Activated effector memory CD4-positive, alpha-beta T cell treated with anti-CD3 and anti-CD28 coated beads, Interleukin-2, amount 50 U/mL, for 16 hours (primary cell): Measurements from ENCODE around the gene TMEM109.

ENCODE experiments used
- DNase-seq: peaks from one replicate; pipeline ENCODE4 v3.0.0-alpha.2; 2020

The TMEM109 gene

DNA sequence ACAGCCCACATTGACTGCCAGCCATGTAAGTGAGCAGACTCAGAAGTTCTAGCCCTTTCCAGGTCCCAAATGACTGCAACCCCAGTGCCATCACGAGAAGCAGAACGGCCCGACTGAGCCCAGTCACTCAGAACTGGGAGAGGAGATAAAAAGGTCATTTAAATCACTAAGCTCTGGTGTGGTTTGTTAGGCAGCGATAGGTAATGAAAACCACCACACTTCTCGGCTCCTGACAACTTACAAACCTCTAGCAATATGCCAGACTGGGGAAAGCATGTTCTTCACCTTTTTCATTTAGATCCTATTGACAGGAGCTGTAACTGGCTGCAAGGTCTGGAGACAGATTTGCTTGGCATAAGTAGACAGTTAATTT, 31.3 kb downstream of the TMEM109 start:
- DNase-seq, result no peak

DNA sequence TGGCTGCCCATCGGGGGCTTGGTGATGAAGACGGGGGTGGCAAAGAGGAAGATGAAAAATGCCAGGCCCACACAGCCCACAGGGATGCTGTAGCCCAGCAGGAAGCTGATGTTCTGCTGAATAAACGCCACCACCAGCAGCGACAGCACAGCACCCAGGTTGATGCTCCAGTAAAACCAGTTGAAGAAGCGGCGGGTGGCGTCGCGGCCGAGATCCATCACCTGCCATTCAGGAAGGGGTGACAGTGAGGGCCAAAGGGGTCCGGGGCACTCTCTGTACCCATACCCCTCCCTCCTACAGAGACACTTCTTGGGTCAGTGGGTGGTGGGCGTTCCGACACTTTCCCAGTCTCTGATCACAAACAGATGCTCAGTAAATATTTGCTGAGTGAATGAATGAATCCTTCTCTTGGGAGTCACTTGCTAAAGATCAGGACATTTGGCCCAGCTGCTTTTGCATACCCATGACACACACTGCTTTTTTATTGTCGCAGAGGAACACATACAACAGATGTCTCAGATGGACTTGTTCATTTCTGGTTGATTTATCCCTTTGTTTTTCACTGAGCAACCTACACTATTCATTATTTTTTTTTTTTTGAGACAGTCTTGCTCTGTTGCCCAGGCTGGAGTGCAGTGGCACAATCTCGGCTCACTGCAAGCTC, 32.8 kb downstream of the TMEM109 start:
- DNase-seq, result no peak

DNA sequence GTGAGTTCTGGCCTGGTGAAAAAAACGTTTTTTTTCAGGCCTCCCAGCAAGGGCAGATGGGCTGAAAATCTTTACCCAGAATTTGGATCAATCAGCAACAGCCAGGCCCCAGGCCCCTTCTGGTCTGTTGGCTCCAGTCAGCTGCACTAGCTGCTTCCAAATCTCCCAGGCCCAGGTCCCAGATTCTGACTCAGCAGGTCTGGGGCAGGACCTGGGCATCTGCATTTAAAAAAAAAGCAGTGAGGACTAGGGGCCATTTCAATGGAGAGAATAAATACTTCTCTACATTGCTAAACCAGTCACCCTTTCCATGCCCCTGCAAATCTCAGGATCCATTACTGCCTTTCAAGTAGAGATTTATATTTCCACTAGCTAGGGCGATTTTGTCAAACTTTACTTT, 33.7 kb downstream of the TMEM109 start:
- no peak for DNase-seq

DNA sequence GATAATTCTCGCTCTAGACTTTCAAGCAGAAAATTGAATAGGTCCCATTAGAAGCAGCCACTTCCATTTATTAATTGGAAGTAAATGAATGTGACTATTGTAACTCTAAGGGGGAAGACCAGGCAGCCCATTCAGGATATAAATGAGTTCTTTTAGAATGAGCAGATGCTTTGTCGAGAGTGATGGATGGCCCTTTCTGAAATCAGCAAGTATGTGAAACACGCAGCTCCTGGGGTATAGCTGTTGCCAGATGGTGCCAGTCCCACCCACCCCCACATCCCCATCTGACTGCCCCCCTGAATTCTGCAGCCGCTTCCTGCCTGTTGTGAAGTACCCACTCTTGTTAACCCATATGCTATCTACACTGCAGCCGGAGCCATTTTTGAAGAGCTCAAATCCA, 34.3 kb downstream of the TMEM109 start:
- DNase-seq, result no peak

DNA sequence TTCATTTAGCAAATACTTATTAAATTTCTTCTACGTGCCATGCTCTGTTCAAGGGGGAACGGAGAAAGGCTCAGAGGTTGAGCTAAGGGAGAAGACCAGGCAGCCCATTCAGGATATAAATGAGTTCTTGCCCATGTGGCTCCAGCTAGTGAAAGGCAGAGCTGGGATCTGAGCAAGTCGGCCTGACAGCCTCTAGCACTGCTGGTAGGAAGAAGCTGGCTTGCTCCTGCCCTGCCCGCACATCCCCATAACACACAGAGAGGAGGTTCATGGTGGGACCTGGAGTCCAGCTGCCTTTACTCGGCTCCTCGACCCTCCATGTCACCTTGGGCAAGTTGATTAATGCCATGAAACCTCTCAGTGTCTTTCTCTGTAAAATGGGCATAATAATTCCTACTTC, 36.1 kb downstream of the TMEM109 start:
- DNase-seq, result no peak

DNA sequence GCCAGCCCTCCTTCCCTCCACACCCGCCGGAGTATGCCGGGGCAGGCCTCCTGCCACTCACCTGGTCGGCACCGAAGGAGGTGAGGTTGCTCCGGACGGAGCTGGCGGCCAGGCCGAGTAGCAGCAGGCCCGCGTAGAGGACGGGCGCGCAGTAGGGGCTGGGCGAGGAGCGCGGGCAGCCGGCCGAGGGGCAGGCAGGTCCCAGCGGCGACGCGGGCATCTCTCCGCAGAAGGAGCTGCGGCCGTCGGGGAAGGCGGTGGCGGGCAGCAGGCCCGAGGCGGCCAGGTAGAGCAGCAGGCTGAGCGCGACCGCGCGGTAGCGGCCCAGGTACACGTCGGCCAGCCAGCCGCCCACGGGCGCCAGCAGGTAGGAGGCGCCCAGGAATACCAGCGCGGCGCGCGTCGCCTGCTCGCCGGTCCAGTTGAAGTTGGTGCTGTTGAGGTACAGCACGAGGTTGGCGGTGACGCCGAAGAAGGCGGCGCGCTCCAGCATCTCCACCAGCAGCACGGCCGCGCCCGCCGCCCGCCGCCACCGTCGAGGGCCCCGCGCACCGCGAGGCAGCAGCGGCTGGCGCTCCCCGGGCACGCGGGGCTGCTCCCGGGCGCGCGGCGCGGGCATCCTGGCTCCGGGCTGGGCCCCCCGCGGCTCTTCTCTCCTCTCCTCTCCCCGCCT, 37.1 kb downstream of the TMEM109 start:
- peak; percentile 70 for DNase-seq

DNA sequence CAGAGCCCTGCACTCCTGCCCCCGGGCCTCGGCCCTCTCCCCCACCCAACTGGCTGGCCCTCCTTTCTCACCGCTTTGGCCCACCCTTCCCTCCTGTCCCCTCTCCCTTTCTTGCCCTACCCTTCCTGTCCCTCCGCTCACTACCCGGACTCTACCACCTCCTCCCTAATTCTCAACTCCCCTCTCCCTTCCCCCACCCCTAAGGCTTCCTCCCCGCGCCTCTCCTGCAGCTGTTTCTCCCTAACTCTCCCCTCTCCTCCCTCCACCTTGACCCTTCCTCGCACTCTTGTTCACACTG, 37.6 kb downstream of the TMEM109 start:
- no peak for DNase-seq

DNA sequence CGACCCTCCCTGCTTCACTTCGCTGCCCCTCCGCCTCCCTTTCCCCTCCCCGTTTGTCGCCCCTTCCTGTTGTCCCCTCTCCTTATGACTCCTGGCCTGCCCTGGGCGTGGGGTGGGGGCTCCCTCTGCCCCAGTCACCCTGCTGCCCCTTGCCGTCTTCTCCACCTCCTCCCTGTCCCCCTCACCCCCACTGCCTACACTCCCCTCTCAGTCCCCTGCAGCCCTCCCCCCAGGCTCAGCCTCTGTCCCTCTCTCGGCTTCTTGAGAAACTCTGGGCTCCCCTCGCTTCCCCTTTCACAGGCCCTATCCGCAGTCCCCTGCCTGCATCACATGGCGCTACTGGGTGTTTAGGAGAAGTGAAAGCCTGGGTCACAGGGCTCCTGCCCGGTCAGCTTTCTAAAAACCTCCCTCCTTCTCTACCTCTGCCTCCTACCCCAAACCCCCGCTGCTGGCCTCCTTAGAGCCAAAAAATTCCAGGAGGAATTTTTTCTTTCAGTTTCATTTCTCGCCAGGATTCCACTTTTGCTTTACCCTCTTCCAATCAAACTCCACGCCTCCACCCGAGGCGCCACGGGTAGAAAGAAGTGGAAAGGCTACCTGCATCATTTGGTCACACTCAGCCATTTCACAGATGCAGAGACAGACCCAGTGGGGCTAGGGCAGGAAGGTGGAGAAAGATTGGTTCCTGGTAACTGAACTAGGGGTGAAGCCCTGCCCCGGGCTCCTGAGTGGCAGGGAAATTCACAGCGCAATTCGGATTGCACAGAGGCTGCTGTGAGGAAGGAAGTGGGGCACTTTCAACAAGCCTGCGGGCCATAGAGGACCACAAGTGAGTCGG, 38.2 kb downstream of the TMEM109 start, which contains the start of gene SLC15A3:
Gene SLC15A3 (minus strand): TSS at position 273 of the 838 bp plus-strand sequence. CDS start 625 bp downstream, outside the sequence.
- peak; percentile 63 for DNase-seq

DNA sequence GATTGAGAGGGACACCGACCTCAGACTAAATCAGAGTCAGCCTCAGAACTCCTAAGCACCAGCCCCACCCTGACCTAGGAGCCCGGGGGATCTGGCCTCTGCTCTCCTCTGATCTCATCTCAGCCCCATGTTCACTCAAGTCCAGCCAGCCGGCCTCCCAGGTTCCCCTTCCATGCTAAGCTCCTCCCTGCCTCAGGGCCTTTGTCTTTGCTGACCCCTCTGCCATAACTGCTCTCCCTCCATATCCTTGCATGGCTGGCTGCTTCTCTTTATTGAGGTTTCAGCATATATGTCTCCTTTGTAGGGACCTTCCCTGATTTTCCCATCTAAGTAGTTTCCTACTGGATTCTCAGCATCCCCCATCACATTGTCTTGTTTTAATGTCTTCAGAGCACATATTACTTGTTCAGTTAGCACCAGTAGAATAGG, 38.8 kb downstream of the TMEM109 start:
- no peak for DNase-seq

DNA sequence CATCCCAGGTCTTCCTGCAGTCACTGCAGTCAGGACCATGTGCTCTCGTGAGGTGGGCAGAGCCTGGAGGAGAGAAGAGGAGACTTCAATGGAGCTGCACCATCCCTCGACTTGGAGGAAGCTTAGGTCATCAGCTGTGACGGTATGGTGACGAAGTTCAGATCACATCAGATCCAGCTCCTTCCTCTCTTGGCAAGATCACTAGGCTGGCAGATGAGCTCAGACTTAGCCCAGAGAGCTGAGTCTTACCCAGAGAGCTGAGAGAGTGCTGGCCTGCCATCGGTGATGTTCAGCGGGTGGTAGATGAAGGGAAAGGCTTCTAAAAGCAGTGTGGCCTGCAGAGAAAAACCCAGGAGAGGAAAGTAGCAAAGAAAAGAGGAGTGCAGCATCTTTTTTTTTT, 39.8 kb downstream of the TMEM109 start:
- no peak for DNase-seq

DNA sequence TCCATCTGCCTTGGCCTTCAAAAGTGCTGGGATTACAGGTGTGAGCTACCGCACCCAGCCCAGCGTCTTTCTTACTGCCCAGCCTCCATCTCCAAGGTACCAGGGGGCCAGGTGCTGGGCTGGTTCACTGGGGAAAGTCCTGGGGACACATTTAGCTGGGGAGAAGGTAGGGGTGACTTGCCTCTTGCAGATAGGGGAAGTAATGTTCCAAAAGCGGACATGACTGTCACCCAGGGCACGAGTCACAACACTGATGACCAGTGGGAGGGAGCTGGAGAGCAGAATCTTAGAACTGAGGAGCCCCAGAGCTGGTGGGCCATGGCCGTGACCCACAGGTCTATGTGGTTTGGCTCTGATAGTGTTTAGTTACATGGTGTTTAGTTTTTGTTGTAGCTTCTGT, 40.5 kb downstream of the TMEM109 start:
- DNase-seq, result no peak

DNA sequence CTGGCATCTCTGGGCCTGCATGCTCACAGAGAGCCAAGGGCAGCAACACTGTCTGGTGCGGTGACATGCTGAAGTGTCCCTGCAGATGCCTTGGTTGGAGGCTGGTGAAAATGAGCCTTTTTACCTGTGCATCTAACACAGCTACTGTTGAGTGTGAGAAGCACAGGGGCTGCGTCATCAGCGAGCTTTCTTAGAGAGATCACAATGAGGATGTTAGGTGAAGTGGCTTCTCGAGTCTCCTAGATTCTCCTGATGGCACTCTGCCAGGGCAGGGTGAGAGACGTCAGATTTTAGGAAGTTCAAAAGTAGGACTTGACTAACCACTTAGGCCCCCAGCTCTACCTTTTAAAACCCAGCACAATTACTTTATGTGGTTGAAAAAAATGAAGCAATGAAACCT, 41.6 kb downstream of the TMEM109 start:
- DNase-seq, result no peak

DNA sequence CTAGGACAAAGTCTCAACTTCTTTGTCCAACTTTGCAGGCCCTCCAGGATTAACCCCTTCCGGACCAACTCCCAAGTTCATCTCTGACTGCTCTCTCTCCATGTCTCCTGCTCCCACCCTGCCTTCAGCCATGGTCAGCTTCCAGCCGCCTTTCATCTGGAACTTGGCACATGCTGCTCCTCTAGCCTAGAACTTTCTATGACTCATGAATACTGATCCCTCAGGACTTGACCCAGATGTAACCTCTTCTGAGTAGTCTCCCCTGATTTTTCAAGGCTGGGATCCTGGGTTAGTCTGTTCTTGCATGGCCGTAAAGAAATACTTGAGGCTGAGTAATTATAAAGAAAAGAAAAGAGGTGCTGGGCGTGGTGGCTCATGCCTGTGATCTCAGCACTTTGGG, 43.2 kb downstream of the TMEM109 start:
- no peak for DNase-seq

DNA sequence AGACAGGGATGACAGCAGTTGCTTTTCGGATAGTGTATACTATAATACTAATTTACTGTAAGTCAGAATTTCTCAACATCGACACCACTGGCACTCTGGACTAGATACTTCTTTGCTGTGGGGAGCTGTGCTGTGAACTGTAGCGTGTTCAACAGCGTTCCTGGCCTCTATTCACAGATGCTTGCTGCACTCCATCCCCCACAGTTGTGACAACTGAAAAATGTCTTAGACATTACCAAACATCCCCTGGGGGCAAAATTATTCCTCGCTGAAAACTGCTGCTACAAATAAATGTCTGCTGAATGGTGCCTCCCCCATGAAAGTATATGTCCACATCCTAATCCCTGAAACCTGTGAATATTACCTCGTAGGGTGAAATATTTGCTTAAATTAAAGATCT, 45.5 kb downstream of the TMEM109 start:
- DNase-seq, result no peak

DNA sequence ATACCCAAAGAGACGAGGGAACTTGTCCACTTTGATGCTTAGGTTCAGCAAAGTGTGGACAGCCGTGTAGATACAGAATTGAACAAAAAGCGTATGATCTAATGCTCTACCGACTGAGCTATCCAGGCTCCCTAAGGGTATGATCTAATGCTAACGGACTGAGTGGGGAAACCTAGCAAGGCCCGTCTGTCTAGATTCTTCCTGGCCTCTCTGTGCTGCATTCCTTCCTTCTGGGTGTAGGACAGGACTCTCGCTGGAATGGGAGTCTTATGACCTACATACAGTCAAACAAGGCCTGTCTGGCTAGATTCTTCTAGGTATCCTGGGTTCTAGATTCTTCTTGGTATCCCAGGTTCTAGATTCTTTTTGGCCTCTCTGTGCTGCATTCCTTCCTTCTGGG, 46.4 kb downstream of the TMEM109 start:
- DNase-seq, result no peak

DNA sequence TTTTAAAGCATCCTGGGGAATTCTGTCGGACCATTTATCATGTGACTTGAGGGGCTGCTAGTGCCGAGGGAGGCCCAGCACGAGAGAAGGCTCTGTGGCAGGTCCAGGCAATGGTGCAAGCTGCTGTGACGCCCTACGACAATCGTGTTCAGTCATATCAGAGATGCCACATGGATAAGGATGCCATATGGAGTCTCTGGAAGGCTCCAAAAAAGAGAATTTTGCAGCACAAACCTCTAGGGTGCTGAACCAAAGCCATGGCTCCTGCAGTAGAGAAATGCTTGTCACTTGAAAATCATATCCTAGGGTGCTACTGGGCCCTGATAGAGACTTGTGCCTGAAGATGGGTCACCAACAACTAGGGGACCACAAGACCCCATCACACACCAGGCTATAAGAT, 50.8 kb downstream of the TMEM109 start:
- DNase-seq, result no peak

DNA sequence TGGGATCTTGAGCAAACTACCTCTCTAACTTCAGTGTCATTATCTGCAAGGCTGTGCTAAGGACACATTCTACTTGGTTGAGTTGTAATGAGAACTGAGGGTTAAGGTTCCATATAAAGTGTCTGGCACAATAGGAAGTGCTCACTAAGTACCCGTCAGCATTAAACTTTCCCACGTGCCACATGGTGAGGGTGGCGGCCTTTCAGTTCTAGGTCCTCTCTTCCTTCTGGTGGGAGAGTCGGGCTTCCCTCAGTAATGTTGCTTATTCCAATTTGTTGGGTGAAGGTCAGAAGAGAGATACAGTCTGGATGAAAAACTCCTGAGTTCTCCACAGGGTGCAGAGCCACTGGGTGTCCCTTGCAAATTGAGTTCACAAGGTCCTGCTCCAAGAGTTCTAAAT, 52.9 kb downstream of the TMEM109 start:
- DNase-seq, result no peak

DNA sequence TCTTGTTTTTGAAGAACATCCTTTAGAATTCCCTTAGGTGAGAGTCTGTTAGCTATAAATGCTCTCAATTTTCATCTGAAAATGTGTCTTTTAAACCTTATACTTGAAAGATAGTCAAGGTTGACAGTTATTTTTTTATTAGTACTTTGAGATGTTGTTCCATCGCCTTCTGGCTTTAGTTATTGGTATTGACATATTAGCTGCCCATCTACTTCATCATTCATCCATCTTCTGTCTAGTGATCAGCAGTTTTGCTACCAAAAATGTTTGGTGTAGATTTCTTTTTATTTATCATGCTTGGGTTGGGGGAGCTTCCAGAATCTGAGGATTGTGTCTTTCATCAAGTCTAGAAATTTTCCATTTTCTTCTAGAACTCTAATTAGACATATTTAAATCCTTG, 54.3 kb downstream of the TMEM109 start:
- no peak for DNase-seq

DNA sequence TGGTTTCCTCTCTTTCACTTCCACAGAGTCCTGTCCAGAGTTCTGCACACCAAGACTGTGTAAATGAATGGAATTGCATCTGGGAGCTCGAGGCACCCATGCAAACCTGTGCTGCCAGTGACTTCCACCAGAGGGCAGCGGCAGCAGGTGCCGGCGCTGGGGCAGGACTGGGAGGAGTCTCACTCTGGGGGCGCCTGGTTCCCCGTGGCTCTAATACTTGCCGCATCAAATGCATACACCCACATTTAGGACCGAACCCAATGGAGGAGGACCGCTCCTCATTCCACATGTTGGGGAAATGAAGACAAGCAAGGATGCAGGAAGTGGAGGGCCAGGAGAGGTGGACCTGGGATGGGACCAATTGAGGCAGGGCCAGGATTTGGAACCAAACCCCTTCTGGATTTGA, 56.4 kb downstream of the TMEM109 start:
- peak; percentile 93 for DNase-seq

DNA sequence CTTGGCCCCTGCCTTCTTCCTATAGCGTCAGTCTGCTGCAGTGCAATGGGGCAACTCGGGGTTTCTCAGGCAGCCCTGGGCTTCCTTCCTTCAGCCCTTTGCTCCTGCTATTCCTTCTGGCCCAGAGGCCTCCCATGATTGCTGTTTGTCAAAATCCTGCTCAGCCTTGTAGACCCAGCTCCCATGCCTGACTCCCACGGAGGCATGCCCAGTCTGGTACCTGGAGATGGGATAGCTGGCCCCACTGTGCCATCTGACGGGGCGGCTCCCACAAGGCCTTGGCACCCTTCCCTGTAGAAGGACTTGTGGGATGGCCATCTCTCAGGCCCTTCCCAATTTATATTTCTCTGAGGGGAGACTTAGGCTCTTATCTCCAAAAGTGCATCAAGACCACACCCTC, 56.9 kb downstream of the TMEM109 start:
- DNase-seq, result no peak

DNA sequence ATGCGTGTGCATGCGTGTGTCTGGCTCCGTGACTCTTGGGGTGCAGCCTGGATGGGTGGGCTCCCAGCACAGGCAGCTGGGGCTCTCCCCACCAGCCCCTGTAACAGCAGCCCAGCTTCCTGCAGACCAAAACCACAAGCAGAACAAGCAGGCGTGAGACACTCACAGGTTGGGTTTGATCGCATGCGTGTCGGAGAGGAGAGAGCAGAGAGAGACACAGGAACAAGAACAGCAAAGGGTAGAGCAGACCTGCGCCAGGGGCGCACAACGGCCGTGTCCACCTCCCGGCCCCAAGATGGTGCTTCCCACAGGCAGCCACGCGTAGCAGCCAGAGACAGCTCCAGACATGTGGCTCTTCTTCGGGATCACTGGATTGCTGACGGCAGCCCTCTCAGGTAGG, 57.6 kb downstream of the TMEM109 start, which contains the start of gene CD6:
Gene CD6 (plus strand): TSS at position 161 of the 400 bp plus-strand sequence. CDS start 186 bp downstream, at position 347.
- peak; percentile 86 for DNase-seq

DNA sequence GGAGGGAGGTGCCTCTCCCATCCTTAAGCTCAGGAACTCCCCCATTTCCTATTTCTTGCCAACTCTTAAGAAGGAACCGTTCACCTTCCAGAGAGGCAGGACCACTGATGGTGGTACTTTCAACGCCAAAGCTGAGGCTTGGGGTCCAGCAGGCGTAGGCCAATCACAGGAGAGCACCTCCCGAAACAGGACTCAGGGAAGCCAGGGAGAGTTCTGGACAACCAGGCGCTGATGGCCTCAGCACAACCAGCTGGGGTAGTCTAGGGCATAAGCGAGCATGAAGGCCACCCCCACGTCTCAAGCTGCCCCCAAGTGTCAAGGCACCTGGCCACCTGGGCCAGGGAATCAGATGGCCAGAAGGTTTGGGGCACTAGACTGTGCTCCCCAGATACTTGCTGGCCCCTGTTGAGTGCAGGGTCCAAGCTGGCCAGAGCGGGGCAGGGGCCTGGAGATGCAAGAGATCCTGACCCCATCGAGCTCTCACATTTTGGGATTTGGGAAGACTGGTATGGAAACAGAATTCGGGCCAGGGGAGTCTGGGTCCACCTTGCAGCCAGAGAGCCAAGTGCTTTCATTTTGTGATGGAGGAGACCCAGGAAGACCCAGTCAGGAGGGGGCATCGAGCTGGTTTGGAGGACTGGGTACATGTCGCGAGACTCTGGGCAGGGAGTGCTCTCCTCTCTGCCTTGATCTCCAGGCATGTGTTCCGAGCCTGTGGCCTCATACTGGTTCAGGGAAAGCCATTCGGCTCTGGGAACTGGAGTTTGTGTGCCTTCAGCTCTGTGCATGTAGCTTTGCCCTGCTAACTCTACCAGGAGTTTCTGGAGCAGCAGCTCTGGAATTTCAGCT, 58.4 kb downstream of the TMEM109 start:
- peak; percentile 76 for DNase-seq
